ENCODE results near the gene XPC. TPM values are rescaled to one million over a fixed set of nuclear protein-coding genes. Genes with fewer than 3 reads are reported as not detected.
A peak's percentile ranks its signal among the peaks of the same experiment; 100 is the strongest.

The XPC gene
- polyA plus RNA-seq, 1 of the 3 experiments (the other 2 are of a cell fraction): 50.0 TPM

GRCh38 chr3:14127516-14128161 lies 50.8 kb downstream of the XPC start:
- DNase-seq: no peak
- Histone ChIP-seq H3F3A (replicated peaks; ENCODE audit: insufficient read depth) (peaks cover 14% of the 10 kb centered on the region), H3K9ac (no peak overlapping the region), H3K4me3 (ENCODE audit: low read depth in 2 of 2, low read length in 1 of 2) (no peak overlapping the region; a peak in 1 of 4 replicates), H3K9me3 (no peaks in the 10 kb centered on the region), H3K36me3 (replicated peaks in 1 of 2; ENCODE audit: control insufficient read depth in 1 of 2, insufficient read depth in 2 of 2, low read length in 1 of 2) (peaks cover 34 to 56% of the 10 kb centered on the region in 2 experiments), H3K4me2 (peak overlapping the region; percentile 92), H2AFZ (ENCODE audit: low read depth) (no peak overlapping the region), H3K4me1 (ENCODE audit: control insufficient read depth in 1 of 2, insufficient read depth in 2 of 2, low read depth in 1 of 2, low read length in 1 of 2) (peaks cover 15 to 29% of the 10 kb centered on the region in 2 experiments), H3K79me2 (ENCODE audit: insufficient read depth) (peaks cover 78% of the 10 kb centered on the region), H3K27ac (ENCODE audit: low read depth in 2 of 2, low read length in 1 of 2) (no peak overlapping the region), H4K20me1 (ENCODE audit: insufficient read depth) (peaks cover 36% of the 10 kb centered on the region), H3K9me2 (no peaks in the 10 kb centered on the region), H3K27me3 (ENCODE audit: insufficient read depth) (no peaks in the 10 kb centered on the region)
- WGBS (ENCODE audit: low lambda C conversion rate): 92% methylated on average over 12 of the region's 12 CpGs
- TF ChIP-seq NRF1 (IDR thresholded peaks at IDR 0.05; ENCODE audit: low read depth, low read length) (no peak), FOXM1 (IDR thresholded peaks at IDR 0.05; ENCODE audit: low read depth) (no peak), PBX3 (IDR thresholded peaks at IDR 0.05) (no peak), REST (IDR thresholded peaks at IDR 0.05; ENCODE audit: low read depth, low read length) (no peak), YY1 (IDR thresholded peaks at IDR 0.05; ENCODE audit: low read depth) (no peak), RCOR1 (IDR thresholded peaks at IDR 0.05; ENCODE audit: low read length) (no peak), CTCF (IDR thresholded peaks at IDR 0.05) (no peak), USF1 (IDR thresholded peaks at IDR 0.05; ENCODE audit: borderline replicate concordance, low read depth) (no peak), GABPA (IDR thresholded peaks at IDR 0.05; ENCODE audit: low read depth) (no peak), EP300 (IDR thresholded peaks at IDR 0.05; ENCODE audit: borderline replicate concordance in 1 of 2, low read depth in 1 of 2, low read length in 1 of 2) (no peak)
- ChIA-PET CTCF (interaction anchor here (1.0 to 1.6 kb wide), 3 partner anchors 76 to 242 kb away, joined by 3 to 4 read pairs (median 3); no protein-coding TSS in a partner anchor), POLR2A (no interaction called here)

Measured in SK-N-SH (cell line).